ENCODE results near the gene NDUFAF4.

DNA sequence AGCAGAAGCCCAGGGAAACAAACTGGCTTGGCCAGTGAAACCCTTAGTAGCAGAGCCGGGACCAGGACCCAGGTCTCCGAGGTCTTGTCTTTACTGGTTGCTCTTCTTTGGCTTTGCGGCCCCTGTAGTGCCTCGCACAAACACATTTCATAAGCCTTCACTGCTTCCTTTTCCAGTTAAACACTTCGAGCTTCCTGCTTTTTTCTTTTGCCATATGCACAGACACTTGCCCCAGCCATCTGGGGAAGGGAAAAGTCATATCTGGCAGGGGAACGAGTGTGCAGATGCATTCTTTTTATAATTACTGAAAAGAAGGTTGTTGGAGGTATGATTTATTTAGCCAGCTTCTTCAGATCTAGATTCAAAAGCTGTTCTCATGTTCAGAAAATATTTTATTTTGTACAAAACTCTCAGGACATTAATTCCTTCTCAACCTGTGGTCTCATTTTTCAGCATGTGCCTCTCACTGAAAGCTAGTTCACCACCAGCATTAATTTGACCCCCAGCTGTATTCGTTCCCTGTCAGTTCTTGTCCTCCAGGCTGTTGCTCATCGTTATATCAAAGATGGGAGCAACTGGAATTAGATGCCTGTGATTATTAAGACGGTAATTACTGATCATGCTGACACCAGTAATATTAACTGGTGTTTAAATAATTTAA is 46.0 kb upstream of the NDUFAF4 start:
- TF ChIP-seq, protein P1, sequence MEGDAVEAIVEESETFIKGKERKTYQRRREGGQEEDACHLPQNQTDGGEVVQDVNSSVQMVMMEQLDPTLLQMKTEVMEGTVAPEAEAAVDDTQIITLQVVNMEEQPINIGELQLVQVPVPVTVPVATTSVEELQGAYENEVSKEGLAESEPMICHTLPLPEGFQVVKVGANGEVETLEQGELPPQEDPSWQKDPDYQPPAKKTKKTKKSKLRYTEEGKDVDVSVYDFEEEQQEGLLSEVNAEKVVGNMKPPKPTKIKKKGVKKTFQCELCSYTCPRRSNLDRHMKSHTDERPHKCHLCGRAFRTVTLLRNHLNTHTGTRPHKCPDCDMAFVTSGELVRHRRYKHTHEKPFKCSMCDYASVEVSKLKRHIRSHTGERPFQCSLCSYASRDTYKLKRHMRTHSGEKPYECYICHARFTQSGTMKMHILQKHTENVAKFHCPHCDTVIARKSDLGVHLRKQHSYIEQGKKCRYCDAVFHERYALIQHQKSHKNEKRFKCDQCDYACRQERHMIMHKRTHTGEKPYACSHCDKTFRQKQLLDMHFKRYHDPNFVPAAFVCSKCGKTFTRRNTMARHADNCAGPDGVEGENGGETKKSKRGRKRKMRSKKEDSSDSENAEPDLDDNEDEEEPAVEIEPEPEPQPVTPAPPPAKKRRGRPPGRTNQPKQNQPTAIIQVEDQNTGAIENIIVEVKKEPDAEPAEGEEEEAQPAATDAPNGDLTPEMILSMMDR (IDR thresholded peaks at IDR 0.05; ENCODE audit: insufficient read depth, low read length) = no peak
- no peak for TF ChIP-seq POLR2AphosphoS5 (IDR thresholded peaks at IDR 0.05; ENCODE audit: low read depth)

Data from HL-60 (cell line).